ENCODE measurements around the gene ARID1B. TPM values are rescaled to one million over a fixed set of nuclear protein-coding genes. Genes with fewer than 3 reads are reported as not detected.
A peak's percentile ranks its signal among the peaks of the same experiment; 100 is the strongest.

The ARID1B gene
- total and polyA plus RNA-seq, 7 donors: 8.4 to 115 (median 69.6) TPM

DNA sequence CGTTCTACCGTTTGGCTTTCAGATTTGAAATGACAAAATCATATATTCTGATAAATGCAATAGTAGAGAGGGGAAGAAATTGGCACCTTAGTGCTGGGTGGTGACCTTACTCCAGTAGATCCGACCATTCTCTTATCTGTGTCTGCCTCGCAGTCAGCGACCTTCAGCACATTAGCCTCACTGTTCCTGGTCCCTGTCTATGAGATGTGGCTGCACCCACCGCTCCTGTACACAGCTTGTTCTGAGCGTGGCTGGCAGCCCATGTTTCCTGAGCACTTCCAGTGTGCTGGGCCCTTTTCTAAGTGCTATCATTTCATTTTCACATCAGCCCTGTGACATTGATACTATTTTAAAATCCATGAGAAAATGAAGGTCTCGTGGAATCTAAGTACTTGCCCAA, 408.0 kb downstream of the ARID1B start:
- Histone ChIP-seq H3K9me3 (no peaks in the 10 kb centered on the region), H3K36me3 (peaks cover 6 to 56% (median 29%) of the 10 kb centered on the region in 4 donors), H3K4me3 (no peak overlapping the region), H3K27ac (no peak overlapping the region), H3K4me1 (peaks cover 0 to 30% (median 29%) of the 10 kb centered on the region in 4 donors), H3K27me3 (no peaks in the 10 kb centered on the region)
- no peak for DNase-seq
- 91 to 93% methylated on average over 8 of the region's 8 CpGs for WGBS, 2 donors
- intact Hi-C loops (cut with DNase I): loop anchor here (2.0 to 5.0 kb wide), 4 partner anchors 228 to 620 kb away; partner anchors contain the start of gene ARID1B
- TF ChIP-seq CTCF (IDR thresholded peaks at IDR 0.05) (no peak), POLR2A (IDR thresholded peaks at IDR 0.05) (no peak), POLR2AphosphoS5 (IDR thresholded peaks at IDR 0.05) (no peak), EP300 (IDR thresholded peaks at IDR 0.05) (no peak)

- H3K9me3 ChIP-seq: no peaks in the 10 kb centered on the region
- TF ChIP-seq EP300 (IDR thresholded peaks at IDR 0.05): no peak
- no peak for TF ChIP-seq POLR2AphosphoS5 (IDR thresholded peaks at IDR 0.05)
- no peak for TF ChIP-seq CTCF (IDR thresholded peaks at IDR 0.05)
- TF ChIP-seq POLR2A (IDR thresholded peaks at IDR 0.05): no peak
- no peak for DNase-seq
- WGBS, 2 donors: 83 to 91% methylated on average over 6 of the region's 6 CpGs
- H3K27me3 ChIP-seq: no peaks in the 10 kb centered on the region
- H3K36me3 ChIP-seq: peaks cover 14 to 60% (median 35%) of the 10 kb centered on the region in 4 donors
- intact Hi-C loops (cut with DNase I): loop anchor here (2.0 to 5.0 kb wide), 6 partner anchors 41 to 621 kb away; partner anchors contain the start of gene ARID1B
- peak overlapping the region in 3 of 4 donors; percentile 6 to 73 (median 66) for H3K27ac ChIP-seq
- no peak overlapping the region for H3K4me3 ChIP-seq
- peaks cover 0 to 30% (median 29%) of the 10 kb centered on the region in 4 donors for H3K4me1 ChIP-seq
Observed at GRCh38 chr6:157185986-157186385, 408.8 kb downstream of the ARID1B start.

- Histone ChIP-seq H3K27ac (peak overlapping the region; percentile 51 to 73 (median 70)), H3K4me1 (peaks cover 0 to 30% (median 29%) of the 10 kb centered on the region in 4 donors), H3K9me3 (no peaks in the 10 kb centered on the region), H3K36me3 (peaks cover 15 to 59% (median 31%) of the 10 kb centered on the region in 4 donors), H3K27me3 (no peaks in the 10 kb centered on the region), H3K4me3 (no peak overlapping the region)
- intact Hi-C loops (cut with DNase I): loop anchor here (2.0 to 5.0 kb wide), 4 partner anchors 42 to 409 kb away; partner anchors contain the start of gene ARID1B
- TF ChIP-seq POLR2AphosphoS5 (IDR thresholded peaks at IDR 0.05) (no peak), POLR2A (IDR thresholded peaks at IDR 0.05) (no peak), EP300 (IDR thresholded peaks at IDR 0.05) (no peak), CTCF (IDR thresholded peaks at IDR 0.05) (no peak)
- 47 to 67% methylated on average over 3 of the region's 3 CpGs for WGBS, 2 donors
- no peak for DNase-seq
Observed at GRCh38 chr6:157186785-157187181, 409.6 kb downstream of the ARID1B start.

- Histone ChIP-seq H3K4me1 (peaks cover 0 to 30% (median 29%) of the 10 kb centered on the region in 4 donors), H3K27ac (peak overlapping the region; percentile 51 to 73 (median 70)), H3K4me3 (peak overlapping the region in 1 of 4 donors; percentile 11), H3K27me3 (no peaks in the 10 kb centered on the region), H3K36me3 (peaks cover 15 to 59% (median 27%) of the 10 kb centered on the region in 4 donors), H3K9me3 (no peaks in the 10 kb centered on the region)
- DNase-seq: peak; percentile 75
- intact Hi-C loops (cut with DNase I): loop anchor here (2.0 to 5.0 kb wide), 4 partner anchors 43 to 410 kb away; partner anchors contain the start of gene ARID1B
- TF ChIP-seq POLR2A (IDR thresholded peaks at IDR 0.05) (no peak), EP300 (IDR thresholded peaks at IDR 0.05) (peak in 3 of 4 donors; percentile 42 to 63 (median 56)), POLR2AphosphoS5 (IDR thresholded peaks at IDR 0.05) (peak; percentile 67 to 79 (median 75))
- WGBS, 2 donors: 58 to 69% methylated on average over 11 of the region's 11 CpGs
Observed at GRCh38 chr6:157187182-157188083, 410.3 kb downstream of the ARID1B start.

- H3K36me3 ChIP-seq: peaks cover 15 to 59% (median 27%) of the 10 kb centered on the region in 4 donors
- WGBS, 2 donors: 86 to 89% methylated on average over 7 of the region's 7 CpGs
- DNase-seq: no peak
- TF ChIP-seq CTCF (IDR thresholded peaks at IDR 0.05) (no peak), POLR2AphosphoS5 (IDR thresholded peaks at IDR 0.05) (no peak), POLR2A (IDR thresholded peaks at IDR 0.05) (no peak), EP300 (IDR thresholded peaks at IDR 0.05) (no peak)
- peaks cover 0 to 30% (median 29%) of the 10 kb centered on the region in 4 donors for H3K4me1 ChIP-seq
- H3K27ac ChIP-seq: peak overlapping the region in 3 of 4 donors; percentile 66 to 73 (median 73)
- no peaks in the 10 kb centered on the region for H3K9me3 ChIP-seq
- H3K27me3 ChIP-seq: no peaks in the 10 kb centered on the region
- peak overlapping the region in 1 of 4 donors; percentile 11 for H3K4me3 ChIP-seq
- intact Hi-C loops (cut with DNase I): loop anchor here (5.0 kb wide), 2 partner anchors 231 to 411 kb away; partner anchors contain the start of gene ARID1B
Observed at GRCh38 chr6:157188213-157188612, 411.0 kb downstream of the ARID1B start.
